Activated B cell treated with CpG ODN at 0.5 μM for 24 hours (primary cell): ENCODE data around the gene SLC25A19. TPM values are rescaled to one million over a fixed set of nuclear protein-coding genes. Genes with fewer than 3 reads are reported as not detected.

Experiments
- ATAC-seq: fragments of 200-7000 bp; cut with Tn5 transposase; one replicate; pipeline ENCODE4 v1.10.0; 2021; ENCODE audit warnings: low read depth, mild to moderate bottlenecking, moderate library complexity
- CTCF ChIA-PET: fragments of 350-600 bp; sonication (Branson Sonifier 250); formaldehyde crosslinking; loops from one replicate; lab custom pipeline; 2021; ENCODE audit warnings: antibody characterized with exemption; lab: Charles Lee
- POLR2A ChIA-PET: fragments of 350-600 bp; sonication (Branson Sonifier 250); formaldehyde crosslinking; loops from one replicate; lab custom pipeline; 2021; ENCODE audit warnings: antibody characterized with exemption; lab: Charles Lee
- DNase-seq: peaks from one replicate; pipeline ENCODE4 v3.0.0; 2022
- H3K27ac Mint-ChIP-seq: one replicate; pipeline ENCODE4 v1.8.0; 2020; ENCODE audit warnings: mixed read lengths
- H3K27me3 Mint-ChIP-seq: one replicate; pipeline ENCODE4 v1.8.0; 2021; ENCODE audit warnings: mixed read lengths
- H3K36me3 Mint-ChIP-seq: one replicate; pipeline ENCODE4 v1.8.0; 2021; ENCODE audit warnings: low read depth, mixed read lengths
- H3K4me1 Mint-ChIP-seq: one replicate; pipeline ENCODE4 v1.8.0; 2021; ENCODE audit warnings: mixed read lengths
- H3K4me3 Mint-ChIP-seq: one replicate; pipeline ENCODE4 v1.8.0; 2020; ENCODE audit warnings: mild to moderate bottlenecking, mixed read lengths
- H3K9me3 Mint-ChIP-seq: one replicate; pipeline ENCODE4 v1.8.0; 2020; ENCODE audit warnings: mixed read lengths
- intact Hi-C: fragments of 100-400 bp; cut with micrococcal nuclease; formaldehyde crosslinking; loops from one replicate; pipeline ENCODE4 v1.15.1; 2024
- total RNA-seq: library from RNA; stranded (reverse); gene quantifications from 2 replicates; pipeline ENCODE4 v1.2.3, GENCODE V29; 2022
- TF ChIP-seq, protein P1 (sequence below): fragments of 200-600 bp; IDR thresholded peaks from one replicate; pipeline ENCODE4 v1.8.0; 2022; ENCODE audit warnings: antibody characterized with exemption, mild to moderate bottlenecking

The SLC25A19 gene
- total RNA-seq, 1 donor from 2014 or later = 96.7 TPM

GRCh38 chr17:75273977-75274708 lies 15.1 kb downstream of the SLC25A19 start:
- peaks cover 48% of the 10 kb centered on the region for H3K36me3 Mint-ChIP-seq
- CTCF ChIA-PET = interaction anchor here (0.8 to 1.3 kb wide), 2 partner anchors 15 to 49 kb away, joined by 4 read pairs; partner anchors contain the start of gene SLC25A19
- no peaks in the 10 kb centered on the region for H3K27me3 Mint-ChIP-seq
- H3K4me3 Mint-ChIP-seq = no peak overlapping the region
- TF ChIP-seq, protein P1, sequence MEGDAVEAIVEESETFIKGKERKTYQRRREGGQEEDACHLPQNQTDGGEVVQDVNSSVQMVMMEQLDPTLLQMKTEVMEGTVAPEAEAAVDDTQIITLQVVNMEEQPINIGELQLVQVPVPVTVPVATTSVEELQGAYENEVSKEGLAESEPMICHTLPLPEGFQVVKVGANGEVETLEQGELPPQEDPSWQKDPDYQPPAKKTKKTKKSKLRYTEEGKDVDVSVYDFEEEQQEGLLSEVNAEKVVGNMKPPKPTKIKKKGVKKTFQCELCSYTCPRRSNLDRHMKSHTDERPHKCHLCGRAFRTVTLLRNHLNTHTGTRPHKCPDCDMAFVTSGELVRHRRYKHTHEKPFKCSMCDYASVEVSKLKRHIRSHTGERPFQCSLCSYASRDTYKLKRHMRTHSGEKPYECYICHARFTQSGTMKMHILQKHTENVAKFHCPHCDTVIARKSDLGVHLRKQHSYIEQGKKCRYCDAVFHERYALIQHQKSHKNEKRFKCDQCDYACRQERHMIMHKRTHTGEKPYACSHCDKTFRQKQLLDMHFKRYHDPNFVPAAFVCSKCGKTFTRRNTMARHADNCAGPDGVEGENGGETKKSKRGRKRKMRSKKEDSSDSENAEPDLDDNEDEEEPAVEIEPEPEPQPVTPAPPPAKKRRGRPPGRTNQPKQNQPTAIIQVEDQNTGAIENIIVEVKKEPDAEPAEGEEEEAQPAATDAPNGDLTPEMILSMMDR = no peak
- peaks cover 17% of the 10 kb centered on the region for H3K4me1 Mint-ChIP-seq
- H3K27ac Mint-ChIP-seq = no peak overlapping the region
- intact Hi-C loops = loop anchor here (5.0 kb wide), 2 partner anchors 37 to 243 kb away; partner anchors contain the start of genes CASKIN2 and TSEN54
- DNase-seq (no peak), ATAC-seq (no peak)
- no peaks in the 10 kb centered on the region for H3K9me3 Mint-ChIP-seq
- POLR2A ChIA-PET = interaction anchor here (0.6 to 7.4 kb wide), 6 partner anchors 11 to 133 kb away, joined by 3 to 110 read pairs (median 18); partner anchors contain the start of genes GGA3, GRB2, MRPS7 and SLC25A19

DNA sequence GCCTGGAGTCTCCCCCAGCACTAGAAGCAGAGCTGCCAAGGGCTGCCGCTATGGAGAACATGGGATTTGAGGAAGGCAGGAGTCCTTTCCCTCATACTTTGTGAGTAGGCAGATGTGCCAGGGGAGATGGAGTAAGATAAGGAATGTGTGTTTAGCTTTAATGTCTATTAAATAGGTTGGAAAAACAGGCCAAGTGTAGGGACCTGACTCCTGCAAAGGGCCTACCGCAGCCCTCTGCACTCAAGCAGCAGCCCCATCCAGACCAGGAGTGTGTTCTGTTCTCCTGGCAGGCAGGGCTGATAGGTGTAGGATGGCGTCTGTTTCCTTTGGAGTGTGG lies 16.4 kb downstream of the SLC25A19 start:
- ATAC-seq (no peak), DNase-seq (no peak)
- peaks cover 20% of the 10 kb centered on the region for H3K4me1 Mint-ChIP-seq
- peak overlapping the region; percentile 82 for H3K4me3 Mint-ChIP-seq
- no peaks in the 10 kb centered on the region for H3K9me3 Mint-ChIP-seq
- intact Hi-C loops = loop anchor here (5.0 kb wide), 2 partner anchors 36 to 244 kb away; partner anchors contain the start of genes CASKIN2 and TSEN54
- TF ChIP-seq, protein P1 = no peak
- ChIA-PET CTCF (no interaction called here), POLR2A (interaction anchor here (0.7 to 7.4 kb wide), 6 partner anchors 11 to 222 kb away, joined by 3 to 110 read pairs (median 30); partner anchors contain the start of genes GGA3, GRB2, MRPS7 and SLC25A19)
- no peak overlapping the region for H3K27ac Mint-ChIP-seq
- H3K36me3 Mint-ChIP-seq = peaks cover 41% of the 10 kb centered on the region
- no peaks in the 10 kb centered on the region for H3K27me3 Mint-ChIP-seq

- DNase-seq (no peak), ATAC-seq (no peak)
- intact Hi-C loops = loop anchor here (1.0 to 5.0 kb wide), 5 partner anchors 17 to 317 kb away; partner anchors contain the start of genes CASKIN2, SLC25A19 and TSEN54
- Mint-ChIP-seq H3K27ac (peak overlapping the region; percentile 76), H3K4me3 (peak overlapping the region; percentile 82), H3K27me3 (no peaks in the 10 kb centered on the region), H3K9me3 (no peaks in the 10 kb centered on the region), H3K36me3 (peaks cover 38% of the 10 kb centered on the region), H3K4me1 (peaks cover 20% of the 10 kb centered on the region)
- ChIA-PET CTCF (interaction anchor here (1.2 to 3.3 kb wide), 5 partner anchors 9 to 140 kb away, joined by 5 to 38 read pairs (median 18); partner anchors contain the start of gene SLC25A19), POLR2A (interaction anchor here (0.6 to 7.4 kb wide), 14 partner anchors 11 to 222 kb away, joined by 3 to 110 read pairs (median 15); partner anchors contain the start of genes GGA3, GRB2, JPT1 and MRPS7)
- TF ChIP-seq, protein P1 = no peak
These were observed 17.0 kb downstream of the SLC25A19 start for GRCh38 chr17:75271955-75272847.

- Mint-ChIP-seq H3K4me1 (peaks cover 20% of the 10 kb centered on the region), H3K27me3 (no peaks in the 10 kb centered on the region), H3K9me3 (no peaks in the 10 kb centered on the region), H3K36me3 (peaks cover 42% of the 10 kb centered on the region), H3K27ac (peak overlapping the region; percentile 76), H3K4me3 (peak overlapping the region; percentile 82)
- DNase-seq (peak; percentile 95), ATAC-seq (peak; percentile 91)
- CTCF ChIA-PET = interaction anchor here (0.6 to 3.3 kb wide), 31 partner anchors 9 to 482 kb away, joined by 3 to 38 read pairs (median 4); partner anchors contain the start of genes ARMC7, GGA3, MRPS7 and NUP85
- intact Hi-C loops = loop anchor here (1.0 to 5.0 kb wide), 5 partner anchors 18 to 317 kb away; partner anchors contain the start of genes CASKIN2, SLC25A19 and TSEN54
- POLR2A ChIA-PET = interaction anchor here (0.6 to 7.4 kb wide), 33 partner anchors 8 to 509 kb away, joined by 3 to 110 read pairs (median 6); partner anchors contain the start of genes GGA3, GRB2, JPT1 and MRPS7
- TF ChIP-seq, protein P1 = no peak
These were observed 17.8 kb downstream of the SLC25A19 start for GRCh38 chr17:75271233-75271954.
